ENCODE data around the gene STXBP5. TPM values are rescaled to one million over a fixed set of nuclear protein-coding genes. Genes with fewer than 3 reads are reported as not detected.

STXBP5 gene
- total RNA-seq, 2 donors from 2014 or later, result 34.4 to 59.9 TPM

GRCh38 chr6:147227770-147228320, 23.6 kb downstream of the STXBP5 start:
- no peaks in the 10 kb centered on the region for H3K4me1 ChIP-seq (replicated peaks)
- WGBS, result 88% methylated on average over 1 of the region's 1 CpG
- intact Hi-C loops (cut with DNase I), result no loop called here
- H3K4me3 ChIP-seq, result no peak overlapping the region
- H3K27me3 ChIP-seq (replicated peaks; ENCODE audit: insufficient read depth), result no peaks in the 10 kb centered on the region
- H3K27ac ChIP-seq, result no peak overlapping the region
- H3K9me3 ChIP-seq, result no peaks in the 10 kb centered on the region
- TF ChIP-seq CTCF (IDR thresholded peaks at IDR 0.05) (no peak), POLR2A (IDR thresholded peaks at IDR 0.05) (no peak), POLR2AphosphoS5 (IDR thresholded peaks at IDR 0.05) (no peak)
- no peak for DNase-seq (ENCODE audit: low spot score)
- H3K36me3 ChIP-seq, result no peaks in the 10 kb centered on the region

GRCh38 chr6:147231589-147231988, 27.4 kb downstream of the STXBP5 start:
- TF ChIP-seq POLR2A (IDR thresholded peaks at IDR 0.05), result no peak
- TF ChIP-seq CTCF (IDR thresholded peaks at IDR 0.05), result no peak
- no peak for TF ChIP-seq POLR2AphosphoS5 (IDR thresholded peaks at IDR 0.05)
- Histone ChIP-seq H3K36me3 (no peaks in the 10 kb centered on the region), H3K4me1 (replicated peaks) (no peaks in the 10 kb centered on the region), H3K27ac (no peak overlapping the region), H3K4me3 (no peak overlapping the region), H3K27me3 (replicated peaks; ENCODE audit: insufficient read depth) (no peaks in the 10 kb centered on the region), H3K9me3 (no peaks in the 10 kb centered on the region)
- intact Hi-C loops (cut with DNase I), result no loop called here
- WGBS, result 46% methylated on average over 1 of the region's 1 CpG
- DNase-seq (ENCODE audit: low spot score), result no peak

GRCh38 chr6:147234685-147235084, 30.5 kb downstream of the STXBP5 start:
- Histone ChIP-seq H3K27ac (no peak overlapping the region), H3K27me3 (replicated peaks; ENCODE audit: insufficient read depth) (no peaks in the 10 kb centered on the region), H3K9me3 (no peaks in the 10 kb centered on the region), H3K4me3 (no peak overlapping the region), H3K4me1 (replicated peaks) (no peaks in the 10 kb centered on the region), H3K36me3 (no peaks in the 10 kb centered on the region)
- no peak for TF ChIP-seq POLR2A (IDR thresholded peaks at IDR 0.05)
- TF ChIP-seq POLR2AphosphoS5 (IDR thresholded peaks at IDR 0.05), result no peak
- no peak for TF ChIP-seq CTCF (IDR thresholded peaks at IDR 0.05)
- intact Hi-C loops (cut with DNase I), result no loop called here
- WGBS, result 99% methylated on average over 2 of the region's 2 CpGs
- DNase-seq (ENCODE audit: low spot score), result no peak

- H3K9me3 ChIP-seq, result no peaks in the 10 kb centered on the region
- intact Hi-C loops (cut with DNase I), result no loop called here
- H3K27ac ChIP-seq, result no peak overlapping the region
- no peaks in the 10 kb centered on the region for H3K36me3 ChIP-seq
- TF ChIP-seq POLR2A (IDR thresholded peaks at IDR 0.05) (no peak), POLR2AphosphoS5 (IDR thresholded peaks at IDR 0.05) (no peak), CTCF (IDR thresholded peaks at IDR 0.05) (no peak)
- 81% methylated on average over 3 of the region's 3 CpGs for WGBS
- H3K4me3 ChIP-seq, result no peak overlapping the region
- H3K4me1 ChIP-seq (replicated peaks), result no peaks in the 10 kb centered on the region
- H3K27me3 ChIP-seq (replicated peaks; ENCODE audit: insufficient read depth), result no peaks in the 10 kb centered on the region
- no peak for DNase-seq (ENCODE audit: low spot score)
These were observed 33.9 kb downstream of the STXBP5 start for GRCh38 chr6:147238164-147238563.

GRCh38 chr6:147238906-147239305, 34.7 kb downstream of the STXBP5 start:
- Histone ChIP-seq H3K4me1 (replicated peaks) (no peaks in the 10 kb centered on the region), H3K27me3 (replicated peaks; ENCODE audit: insufficient read depth) (no peaks in the 10 kb centered on the region), H3K9me3 (no peaks in the 10 kb centered on the region), H3K36me3 (no peaks in the 10 kb centered on the region), H3K27ac (no peak overlapping the region), H3K4me3 (no peak overlapping the region)
- intact Hi-C loops (cut with DNase I), result no loop called here
- 94% methylated on average over 5 of the region's 5 CpGs for WGBS
- no peak for TF ChIP-seq CTCF (IDR thresholded peaks at IDR 0.05)
- TF ChIP-seq POLR2AphosphoS5 (IDR thresholded peaks at IDR 0.05), result no peak
- no peak for TF ChIP-seq POLR2A (IDR thresholded peaks at IDR 0.05)
- no peak for DNase-seq (ENCODE audit: low spot score)
